CD14-positive monocyte (primary cell): ENCODE measurements around the gene BMERB1. TPM values are rescaled to one million over a fixed set of nuclear protein-coding genes. Genes with fewer than 3 reads are reported as not detected.

Source experiments
- DNase-seq, 3 donors: peaks; one replicate each; pipeline ENCODE4 v3.0.0-alpha.2; 2011 to 2022
- H2AFZ ChIP-seq: 2 replicates; pipeline ENCODE4 v1.6.0; 2012; ENCODE audit warnings: mild to moderate bottlenecking, low read depth, low read length, inconsistent platforms; ENCODE audit not compliant: insufficient read depth, poor library complexity, severe bottlenecking
- H3K27ac ChIP-seq, 2 donors: 1 replicate in 1 of 2; 2 replicates in 1 of 2; pipeline ENCODE4 v1.5.1; 2012 to 2013; ENCODE audit warnings: low read length in 2 of 2, control low read depth in 1 of 2, inconsistent platforms in 1 of 2, low read depth in 1 of 2, mild to moderate bottlenecking in 1 of 2
- H3K27me3 ChIP-seq, 2 donors: one replicate each; pipeline versions ENCODE4 v1.6.0 to v1.6.1; 2011 to 2013; ENCODE audit warnings: low read length in 2 of 2; ENCODE audit not compliant: control insufficient read depth in 2 of 2, insufficient read depth in 2 of 2
- H3K36me3 ChIP-seq, 2 donors: replicated peaks in 1 of 2; 1 replicate in 1 of 2; 2 replicates in 1 of 2; pipeline versions ENCODE4 v1.5.1 to v1.6.1; 2012 to 2013; ENCODE audit warnings: low read length in 2 of 2, control low read depth in 1 of 2, inconsistent platforms in 1 of 2, mild to moderate bottlenecking in 1 of 2; ENCODE audit not compliant: insufficient read depth in 2 of 2, control insufficient read depth in 1 of 2
- H3K4me1 ChIP-seq, 2 donors: 1 replicate in 1 of 2; 2 replicates in 1 of 2; pipeline versions ENCODE4 v1.5.1 to v1.6.1; 2012 to 2013; ENCODE audit warnings: low read length in 2 of 2, control low read depth in 1 of 2, inconsistent platforms in 1 of 2, mild to moderate bottlenecking in 1 of 2, moderate library complexity in 1 of 2; ENCODE audit not compliant: insufficient read depth in 2 of 2, control insufficient read depth in 1 of 2
- H3K4me2 ChIP-seq: replicated peaks from 2 replicates; pipeline ENCODE3; 2012; ENCODE audit warnings: low read length, moderate library complexity, mild to moderate bottlenecking; ENCODE audit not compliant: poor library complexity, severe bottlenecking; ENCODE audit errors: extremely low read depth
- H3K4me3 ChIP-seq, 3 experiments: fragments of 200-600 bp in 1 of 3; sonication (generic) in 1 of 3; replicated peaks in 1 of 3; 1 replicate in 2 of 3; 2 replicates in 1 of 3; pipeline ENCODE4 v1.5.1; 2011 to 2013; ENCODE audit warnings: low read length in 3 of 3, mild to moderate bottlenecking in 3 of 3, control low read depth in 2 of 3, low read depth in 2 of 3, inconsistent platforms in 1 of 3, moderate library complexity in 1 of 3
- H3K79me2 ChIP-seq: 2 replicates; pipeline ENCODE4 v1.6.0; 2012; ENCODE audit warnings: mild to moderate bottlenecking, control low read depth, inconsistent platforms, low read length, moderate library complexity; ENCODE audit not compliant: insufficient read depth
- H3K9ac ChIP-seq: 2 replicates; pipeline ENCODE4 v1.6.0; 2017; ENCODE audit warnings: low read length, mild to moderate bottlenecking; ENCODE audit not compliant: insufficient read depth, poor library complexity, severe bottlenecking
- H3K9me3 ChIP-seq, 2 donors: replicated peaks in 1 of 2; 1 replicate in 1 of 2; 2 replicates in 1 of 2; pipeline versions ENCODE4 v1.5.1 to v1.6.1; 2012 to 2013; ENCODE audit warnings: low read length in 2 of 2, control low read depth in 1 of 2; ENCODE audit not compliant: control insufficient read depth in 1 of 2, insufficient read depth in 1 of 2
- H4K20me1 ChIP-seq: 2 replicates; pipeline ENCODE4 v1.6.0; 2012; ENCODE audit warnings: mild to moderate bottlenecking, low read length, control low read depth, moderate library complexity; ENCODE audit not compliant: insufficient read depth
- H3K27ac Mint-ChIP-seq, 7 donors: one replicate each; pipeline ENCODE4 v1.8.0; 2020; ENCODE audit warnings: mild to moderate bottlenecking in 7 of 7, mixed read lengths in 7 of 7, moderate library complexity in 6 of 7, inconsistent platforms in 2 of 7
- H3K27me3 Mint-ChIP-seq, 3 donors: one replicate each; pipeline ENCODE4 v1.8.0; 2021 to 2022; ENCODE audit warnings: low read depth in 3 of 3, mild to moderate bottlenecking in 3 of 3, mixed read lengths in 3 of 3, moderate library complexity in 3 of 3, inconsistent platforms in 1 of 3
- H3K36me3 Mint-ChIP-seq, 2 donors: one replicate each; pipeline ENCODE4 v1.8.0; 2020; ENCODE audit warnings: mixed read lengths in 2 of 2, inconsistent platforms in 1 of 2, mild to moderate bottlenecking in 1 of 2
- H3K4me1 Mint-ChIP-seq: one replicate; pipeline ENCODE4 v1.8.0; 2020; ENCODE audit warnings: mild to moderate bottlenecking, mixed read lengths
- H3K4me3 Mint-ChIP-seq, 2 donors: one replicate each; pipeline ENCODE4 v1.8.0; 2020; ENCODE audit warnings: mild to moderate bottlenecking in 2 of 2, mixed read lengths in 2 of 2, moderate library complexity in 1 of 2
- H3K9me3 Mint-ChIP-seq, 7 donors: one replicate each; pipeline ENCODE4 v1.8.0; 2020 to 2022; ENCODE audit warnings: mixed read lengths in 7 of 7, mild to moderate bottlenecking in 6 of 7, moderate library complexity in 6 of 7, inconsistent platforms in 2 of 7
- CTCF ChIP-seq: fragments of 200-600 bp; IDR thresholded peaks from one replicate; pipeline ENCODE4 v1.8.0; 2022; ENCODE audit warnings: antibody characterized with exemption, mild to moderate bottlenecking
- WGBS: methylation state at CpG from one replicate; pipeline ENCODE4 v1.1.5; 2013; ENCODE audit warnings: missing lambda C conversion rate; ENCODE audit not compliant: insufficient coverage; 5-methylcytosine and 5-hydroxymethylcytosine counted together
- intact Hi-C, 2 donors: fragments of 100-400 bp; cut with micrococcal nuclease; formaldehyde crosslinking; loops; one replicate each; pipeline versions ENCODE4 v1.15.0 to v1.15.1; 2023
- polyA plus RNA-seq, 3 donors: library from polyadenylated mRNA; depleted of rRNA in 1 of 3; unstranded in 2 of 3; stranded (reverse) in 1 of 3; fragments of 300-500 nt in 2 of 3; fragments of >200 nt in 1 of 3; fragmentation: Illumina TruSeq in 2 of 3; gene quantifications; 1 replicate in 2 of 3; 2 replicates in 1 of 3; pipeline ENCODE4 v1.2.3, GENCODE V29; 2012 to 2021

Gene BMERB1
- polyA plus RNA-seq, 3 donors: 0.11 to 0.28 (median 0.11) TPM

- H3K36me3 Mint-ChIP-seq: no peaks in the 10 kb centered on the region
- Histone ChIP-seq H3K27me3 (no peaks in the 10 kb centered on the region), H3K9ac (no peak overlapping the region), H3K4me3 (no peak overlapping the region), H3K79me2 (no peaks in the 10 kb centered on the region), H3K9me3 (no peaks in the 10 kb centered on the region), H3K27ac (no peak overlapping the region), H3K4me2 (no peak overlapping the region), H2AFZ (no peak overlapping the region), H3K36me3 (no peaks in the 10 kb centered on the region), H3K4me1 (peaks cover 4 to 5% of the 10 kb centered on the region in 2 donors), H4K20me1 (no peaks in the 10 kb centered on the region)
- H3K9me3 Mint-ChIP-seq: peaks cover 0 to 2% (median 0%) of the 10 kb centered on the region in 7 donors
- WGBS: 97% methylated on average over 4 of the region's 6 CpGs
- TF ChIP-seq CTCF: no peak
- intact Hi-C loops: no loop called here
- H3K4me3 Mint-ChIP-seq: no peak overlapping the region
- peaks cover 4 to 6% (median 5%) of the 10 kb centered on the region in 3 donors for H3K27me3 Mint-ChIP-seq
- DNase-seq: no peak
- H3K4me1 Mint-ChIP-seq: peaks cover 19% of the 10 kb centered on the region
- H3K27ac Mint-ChIP-seq: peak overlapping the region in 2 of 7 donors; percentile 35 to 46
Observed at GRCh38 chr16:15552507-15552906, 118.1 kb downstream of the BMERB1 start.

- Mint-ChIP-seq H3K36me3 (no peaks in the 10 kb centered on the region), H3K27ac (no peak overlapping the region), H3K4me3 (no peak overlapping the region), H3K9me3 (peaks cover 0 to 2% (median 0%) of the 10 kb centered on the region in 7 donors), H3K27me3 (peaks cover 4 to 6% (median 5%) of the 10 kb centered on the region in 3 donors), H3K4me1 (peaks cover 19% of the 10 kb centered on the region)
- no peaks in the 10 kb centered on the region for H3K79me2 ChIP-seq
- H3K9ac ChIP-seq: no peak overlapping the region
- no peak for DNase-seq
- H3K27me3 ChIP-seq: no peaks in the 10 kb centered on the region
- no peaks in the 10 kb centered on the region for H3K36me3 ChIP-seq
- no peaks in the 10 kb centered on the region for H3K9me3 ChIP-seq
- H3K4me1 ChIP-seq: peaks cover 4 to 5% of the 10 kb centered on the region in 2 donors
- no peak for TF ChIP-seq CTCF
- H2AFZ ChIP-seq: no peak overlapping the region
- intact Hi-C loops: no loop called here
- H4K20me1 ChIP-seq: no peaks in the 10 kb centered on the region
- H3K4me3 ChIP-seq: no peak overlapping the region
- H3K4me2 ChIP-seq: no peak overlapping the region
- no peak overlapping the region for H3K27ac ChIP-seq
- 92% methylated on average over 6 of the region's 10 CpGs for WGBS
Observed at GRCh38 chr16:15553313-15554088, 119.1 kb downstream of the BMERB1 start.
